GM12878 (cell line): Measurements from ENCODE around the gene HMSD. TPM values are rescaled to one million over a fixed set of nuclear protein-coding genes. Genes with fewer than 3 reads are reported as not detected.

Source experiments
- ATAC-seq: fragments of 200-7000 bp; cut with Tn5 transposase; 3 replicates; pipeline ENCODE4 v1.9.1; 2020; ENCODE audit warnings: mild to moderate bottlenecking, moderate library complexity
- BruUV-seq: library from RNA; stranded (reverse); fragments of 400-500 nt; replicated peaks from 2 replicates; lab custom pipeline; 2021; lab: Mats Ljungman, UMichigan
- CTCF ChIA-PET: fragments of 300-600 bp; sonication (Branson Sonifier 250); formaldehyde crosslinking; extraction: SDS; loops from one replicate; lab custom pipeline; 2021; ENCODE audit warnings: inconsistent platforms; lab: Yijun Ruan, JAX
- POLR2A ChIA-PET: fragments of 350-600 bp; formaldehyde crosslinking; extraction: SDS; loops from one replicate; lab custom pipeline; 2021; ENCODE audit warnings: inconsistent platforms; lab: Charles Lee
- RAD21 ChIA-PET: fragments of 300-600 bp; sonication (Branson Sonifier 250); formaldehyde crosslinking; loops from one replicate; lab custom pipeline; 2023; ENCODE audit warnings: antibody characterized with exemption; ENCODE audit not compliant: unreplicated experiment; lab: Charles Lee
- SMC1A ChIA-PET: fragments of 300-600 bp; sonication (Branson Sonifier 250); formaldehyde crosslinking; loops from one replicate; lab custom pipeline; 2023; ENCODE audit not compliant: unreplicated experiment, uncharacterized antibody; lab: Charles Lee
- DNase-seq: peaks from one replicate; pipeline ENCODE4 v3.0.0-alpha.2; 2011; ENCODE audit warnings: low read depth, low spot score
- FAIRE-seq: peaks from 3 replicates; lab custom pipeline; 2011; peaks lifted over from hg19 to GRCh38; lab: Jason Lieb, UNC
- H2AFZ ChIP-seq: 2 replicates; pipeline ENCODE4 v1.6.0; 2011; ENCODE audit warnings: low read depth, low read length, control low read depth; ENCODE audit not compliant: control insufficient read depth
- H3K27ac ChIP-seq: 2 replicates; pipeline ENCODE4 v1.5.1; 2011; ENCODE audit warnings: control low read depth; ENCODE audit not compliant: control insufficient read depth, insufficient read depth
- H3K27me3 ChIP-seq, 2 experiments: replicated peaks in 1 of 2; 2 replicates each; pipeline versions ENCODE4 v1.6.0 to v1.6.1; 2011; ENCODE audit warnings: low read length in 1 of 2; ENCODE audit not compliant: control insufficient read depth in 2 of 2, insufficient read depth in 2 of 2
- H3K36me3 ChIP-seq, 2 experiments: 2 replicates each; pipeline ENCODE4 v1.5.1; 2011; ENCODE audit warnings: low read length in 1 of 2; ENCODE audit not compliant: control insufficient read depth in 2 of 2, insufficient read depth in 2 of 2
- H3K4me1 ChIP-seq: 2 replicates; pipeline ENCODE4 v1.6.1; 2011; ENCODE audit warnings: mild to moderate bottlenecking, low read length, moderate library complexity, mixed read lengths; ENCODE audit not compliant: control insufficient read depth, insufficient read depth
- H3K4me2 ChIP-seq: 2 replicates; pipeline ENCODE4 v1.6.0; 2011; ENCODE audit warnings: control low read depth; ENCODE audit not compliant: control insufficient read depth, insufficient read depth
- H3K4me3 ChIP-seq: fragments of 200-600 bp; sonication (generic); 2 replicates; pipeline ENCODE4 v1.5.1; 2016
- H3K79me2 ChIP-seq: 2 replicates; pipeline ENCODE4 v1.6.0; 2011; ENCODE audit warnings: low read length; ENCODE audit not compliant: control insufficient read depth, insufficient read depth
- H3K9ac ChIP-seq: 2 replicates; pipeline ENCODE4 v1.8.0; 2011; ENCODE audit warnings: low read length, control low read depth, mixed read lengths; ENCODE audit not compliant: control insufficient read depth, insufficient read depth
- H3K9me3 ChIP-seq: replicated peaks from 3 replicates; pipeline ENCODE4 v1.5.1; 2011; ENCODE audit warnings: mild to moderate bottlenecking, low read length; ENCODE audit not compliant: control insufficient read depth, insufficient read depth
- H4K20me1 ChIP-seq: 2 replicates; pipeline ENCODE4 v1.6.0; 2011; ENCODE audit not compliant: control insufficient read depth, insufficient read depth
- BRCA1 ChIP-seq: IDR thresholded peaks from 2 replicates; pipeline ENCODE4 v1.6.1; 2011; ENCODE audit warnings: low read depth, low read length, improper control_type of control experiment
- FOXK2 ChIP-seq: fragments of 450-650 bp; IDR thresholded peaks from 2 replicates; pipeline ENCODE4 v1.6.1; 2017; ENCODE audit warnings: mild to moderate bottlenecking, moderate library complexity
- NR2C2 ChIP-seq: IDR thresholded peaks from 2 replicates; pipeline ENCODE4 v1.6.1; 2011; ENCODE audit warnings: borderline replicate concordance, low read depth; ENCODE audit not compliant: control insufficient read depth, insufficient read length
- NR2F1 ChIP-seq: fragments of 450-650 bp; conservative IDR thresholded peaks from 2 replicates; pipeline ENCODE4 v1.6.1; 2017; ENCODE audit warnings: mild to moderate bottlenecking
- POLR2AphosphoS2 ChIP-seq: IDR thresholded peaks from 2 replicates; pipeline ENCODE4 v1.6.1; 2011; ENCODE audit warnings: low read depth, mild to moderate bottlenecking, low read length, improper control_type of control experiment, moderate library complexity
- RBBP5 ChIP-seq: fragments of 200-600 bp; sonication (generic); conservative IDR thresholded peaks from 2 replicates; pipeline ENCODE4 v1.6.1; 2016
- SUZ12 ChIP-seq: fragments of 200-600 bp; sonication (generic); IDR thresholded peaks from one replicate; pipeline ENCODE4 v1.6.1; 2018; ENCODE audit warnings: antibody characterized with exemption, mild to moderate bottlenecking; ENCODE audit not compliant: unreplicated experiment
- TCF12 ChIP-seq: IDR thresholded peaks from 2 replicates; pipeline ENCODE4 v1.6.1; 2011; ENCODE audit warnings: low read depth, mild to moderate bottlenecking, low read length
- ZNF207 ChIP-seq: fragments of 450-650 bp; IDR thresholded peaks from 2 replicates; pipeline ENCODE4 v1.6.1; 2014; ENCODE audit warnings: antibody characterized with exemption, mild to moderate bottlenecking, borderline replicate concordance
- WGBS: methylation state at CpG from one replicate; pipeline ENCODE4 v1.1.6; 2016; ENCODE audit warnings: low lambda C conversion rate; ENCODE audit not compliant: insufficient replicate concordance, insufficient coverage; ENCODE audit errors: missing lambda C conversion rate; 5-methylcytosine and 5-hydroxymethylcytosine counted together
- in situ Hi-C: fragments of 300-500 bp; cut with MboI; formaldehyde crosslinking; loops from 9 replicates; pipeline ENCODE4 v1.14.3; 2018; ENCODE audit warnings: mixed read lengths
- intact Hi-C: fragments of 100-400 bp; cut with micrococcal nuclease; formaldehyde crosslinking; loops from one replicate; pipeline ENCODE4 v1.14.2; 2022; ENCODE audit not compliant: unreplicated experiment
- polyA plus RNA-seq, 11 experiments: library from polyadenylated mRNA; depleted of rRNA in 4 of 11; unstranded in 6 of 11; stranded (reverse) in 5 of 11; fragments of >200 nt; fragmentation: Nextera tagmentation in 4 of 11; fragmentation: Illumina TruSeq in 1 of 11; extraction: Ambion mirVana in 4 of 11; extraction: Trizol in 1 of 11; gene quantifications; 1 replicate in 1 of 11; 2 replicates in 10 of 11; pipeline versions ENCODE4 v1.2.1 to v1.2.3, GENCODE V29; 2011 to 2016; ENCODE audit warnings: inconsistent platforms in 2 of 11, missing spikeins in 2 of 11, low read depth in 1 of 11
- total RNA-seq, 4 experiments: library from RNA; depleted of rRNA in 3 of 4; stranded (reverse); fragments of >200 nt in 3 of 4; fragmentation: Illumina TruSeq in 1 of 4; extraction: Trizol in 1 of 4; gene quantifications; 2 replicates each; pipeline versions ENCODE4 v1.2.1 to v1.2.3, GENCODE V29; 2013 to 2021
- TF ChIP-seq, protein P1 (sequence below): fragments of 450-650 bp; formaldehyde crosslinking; IDR thresholded peaks from 2 replicates; pipeline ENCODE4 v1.4.0; 2020; ENCODE audit warnings: mild to moderate bottlenecking, moderate library complexity
- TF ChIP-seq, protein P2 (sequence below): fragments of 150-350 bp; IDR thresholded peaks from 2 replicates; pipeline ENCODE4 v1.6.1; 2014; ENCODE audit warnings: mild to moderate bottlenecking, low read depth, low read length

Gene HMSD
- total and polyA plus RNA-seq, 10 of the 15 experiments (the other 5 are each of a cell fraction or from before 2014, with no cell fraction given): 11.7 to 83.9 (median 37.8) TPM

DNA sequence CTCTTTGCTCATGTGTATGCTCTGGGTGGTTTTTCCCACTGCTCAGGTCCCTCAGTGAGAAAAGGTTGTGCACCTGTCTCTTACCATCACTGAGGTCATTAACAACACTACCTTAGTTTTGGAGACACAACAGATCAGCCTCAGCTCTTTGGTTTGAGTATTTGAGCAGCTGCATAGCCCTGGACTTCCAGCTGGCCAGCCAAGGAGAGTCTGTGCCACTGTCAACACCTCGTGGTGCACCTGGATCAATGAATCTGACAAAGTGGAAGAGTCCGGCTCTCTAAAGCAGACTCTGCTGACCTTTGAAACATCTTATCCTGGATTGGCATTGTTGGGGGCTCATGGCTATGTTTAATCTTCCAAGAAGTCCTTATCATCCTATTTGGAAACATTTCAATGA, 50.8 kb downstream of the HMSD start:
- Histone ChIP-seq H3K36me3 (no peaks in the 10 kb centered on the region), H3K9me3 (peaks cover 2% of the 10 kb centered on the region; the same call in 2 of the 3 replicates), H4K20me1 (no peaks in the 10 kb centered on the region), H3K27ac (no peak overlapping the region), H2AFZ (no peak overlapping the region), H3K27me3 (no peaks in the 10 kb centered on the region; a peak in 1 of 4 replicates), H3K79me2 (no peaks in the 10 kb centered on the region), H3K4me2 (no peak overlapping the region), H3K9ac (no peak overlapping the region), H3K4me3 (no peak overlapping the region), H3K4me1 (no peaks in the 10 kb centered on the region)
- ChIA-PET SMC1A (interaction anchor here (1.0 kb wide), 1 partner anchor 18 kb away, joined by 3 read pairs; no protein-coding TSS in a partner anchor), POLR2A (no interaction called here), CTCF (no interaction called here), RAD21 (no interaction called here)
- ATAC-seq (no peak), DNase-seq (no peak), FAIRE-seq (no peak)
- in situ Hi-C loops: loop anchor here (25.0 kb wide), 1 partner anchor 488 kb away; no protein-coding TSS in a partner anchor
- TF ChIP-seq BRCA1 (no peak), TCF12 (no peak), FOXK2 (no peak), NR2C2 (no peak), ZNF207 (no peak), RBBP5 (no peak)
- BruUV-seq: no TSS peak
- 43% methylated on average over 2 of the region's 2 CpGs for WGBS
- intact Hi-C loops: no loop called here

DNA sequence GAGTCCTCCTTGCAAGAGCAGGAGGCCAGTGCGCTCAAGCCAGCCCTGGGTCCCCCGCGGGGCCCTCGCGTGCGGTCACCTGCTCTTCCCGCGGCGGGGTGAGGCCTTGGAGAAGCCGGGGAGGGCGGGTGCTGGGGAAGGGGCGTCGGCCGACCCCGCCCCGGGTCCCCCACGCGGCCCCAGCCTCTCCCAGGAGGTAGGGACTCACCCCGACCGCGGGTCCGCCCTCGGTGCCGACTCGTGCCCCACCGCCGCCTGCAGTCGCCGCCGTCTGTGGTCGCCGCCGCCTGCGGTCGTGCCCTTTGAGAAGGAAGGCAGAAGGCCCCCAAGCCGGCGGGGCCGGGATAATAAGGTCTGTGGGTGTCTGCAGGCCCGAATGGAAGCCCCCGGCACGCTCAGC, 53.5 kb downstream of the HMSD start:
- H3K4me2 ChIP-seq: no peak overlapping the region

More for the DNA sequence above, 53.5 kb downstream of the HMSD start:
- Histone ChIP-seq H3K9ac (no peak overlapping the region), H3K4me1 (no peaks in the 10 kb centered on the region), H3K4me3 (no peak overlapping the region), H3K9me3 (no peaks in the 10 kb centered on the region), H2AFZ (no peak overlapping the region)
- DNase-seq (no peak), FAIRE-seq (no peak), ATAC-seq (no peak)
- RAD21 ChIA-PET: no interaction called here
- CTCF ChIA-PET: no interaction called here
- TF ChIP-seq NR2F1 (no peak), SUZ12 (no peak), POLR2AphosphoS2 (no peak)
- TF ChIP-seq, protein P1, sequence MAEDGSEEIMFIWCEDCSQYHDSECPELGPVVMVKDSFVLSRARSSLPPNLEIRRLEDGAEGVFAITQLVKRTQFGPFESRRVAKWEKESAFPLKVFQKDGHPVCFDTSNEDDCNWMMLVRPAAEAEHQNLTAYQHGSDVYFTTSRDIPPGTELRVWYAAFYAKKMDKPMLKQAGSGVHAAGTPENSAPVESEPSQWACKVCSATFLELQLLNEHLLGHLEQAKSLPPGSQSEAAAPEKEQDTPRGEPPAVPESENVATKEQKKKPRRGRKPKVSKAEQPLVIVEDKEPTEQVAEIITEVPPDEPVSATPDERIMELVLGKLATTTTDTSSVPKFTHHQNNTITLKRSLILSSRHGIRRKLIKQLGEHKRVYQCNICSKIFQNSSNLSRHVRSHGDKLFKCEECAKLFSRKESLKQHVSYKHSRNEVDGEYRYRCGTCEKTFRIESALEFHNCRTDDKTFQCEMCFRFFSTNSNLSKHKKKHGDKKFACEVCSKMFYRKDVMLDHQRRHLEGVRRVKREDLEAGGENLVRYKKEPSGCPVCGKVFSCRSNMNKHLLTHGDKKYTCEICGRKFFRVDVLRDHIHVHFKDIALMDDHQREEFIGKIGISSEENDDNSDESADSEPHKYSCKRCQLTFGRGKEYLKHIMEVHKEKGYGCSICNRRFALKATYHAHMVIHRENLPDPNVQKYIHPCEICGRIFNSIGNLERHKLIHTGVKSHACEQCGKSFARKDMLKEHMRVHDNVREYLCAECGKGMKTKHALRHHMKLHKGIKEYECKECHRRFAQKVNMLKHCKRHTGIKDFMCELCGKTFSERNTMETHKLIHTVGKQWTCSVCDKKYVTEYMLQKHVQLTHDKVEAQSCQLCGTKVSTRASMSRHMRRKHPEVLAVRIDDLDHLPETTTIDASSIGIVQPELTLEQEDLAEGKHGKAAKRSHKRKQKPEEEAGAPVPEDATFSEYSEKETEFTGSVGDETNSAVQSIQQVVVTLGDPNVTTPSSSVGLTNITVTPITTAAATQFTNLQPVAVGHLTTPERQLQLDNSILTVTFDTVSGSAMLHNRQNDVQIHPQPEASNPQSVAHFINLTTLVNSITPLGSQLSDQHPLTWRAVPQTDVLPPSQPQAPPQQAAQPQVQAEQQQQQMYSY: no peak
- TF ChIP-seq, protein P2, sequence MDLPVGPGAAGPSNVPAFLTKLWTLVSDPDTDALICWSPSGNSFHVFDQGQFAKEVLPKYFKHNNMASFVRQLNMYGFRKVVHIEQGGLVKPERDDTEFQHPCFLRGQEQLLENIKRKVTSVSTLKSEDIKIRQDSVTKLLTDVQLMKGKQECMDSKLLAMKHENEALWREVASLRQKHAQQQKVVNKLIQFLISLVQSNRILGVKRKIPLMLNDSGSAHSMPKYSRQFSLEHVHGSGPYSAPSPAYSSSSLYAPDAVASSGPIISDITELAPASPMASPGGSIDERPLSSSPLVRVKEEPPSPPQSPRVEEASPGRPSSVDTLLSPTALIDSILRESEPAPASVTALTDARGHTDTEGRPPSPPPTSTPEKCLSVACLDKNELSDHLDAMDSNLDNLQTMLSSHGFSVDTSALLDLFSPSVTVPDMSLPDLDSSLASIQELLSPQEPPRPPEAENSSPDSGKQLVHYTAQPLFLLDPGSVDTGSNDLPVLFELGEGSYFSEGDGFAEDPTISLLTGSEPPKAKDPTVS: no peak
- TF ChIP-seq, all 136 proteins: peak for 0
- 83% methylated on average over 19 of the region's 41 CpGs for WGBS
- no peaks in the 10 kb centered on the region for H4K20me1 ChIP-seq
- H3K79me2 ChIP-seq: no peaks in the 10 kb centered on the region
- H3K27ac ChIP-seq: no peak overlapping the region
- intact Hi-C loops (no loop called here), in situ Hi-C loops (no loop called here)
- H3K27me3 ChIP-seq: no peaks in the 10 kb centered on the region; a peak in 1 of 4 replicates
- BruUV-seq: no TSS peak
- no peaks in the 10 kb centered on the region for H3K36me3 ChIP-seq
- SMC1A ChIA-PET: no interaction called here
- POLR2A ChIA-PET: no interaction called here
